OCI-LY1 (cell line): Measurements from ENCODE around the gene G6PD.

Experiments used
- H2AFZ ChIP-seq: fragments of 200-600 bp; sonication (generic), shearing (Covaris generic); 2 replicates; pipeline ENCODE4 v1.6.0; 2014; ENCODE audit warnings: antibody characterized with exemption, mild to moderate bottlenecking, low read length
- H3F3A ChIP-seq: fragments of 200-600 bp; sonication (generic), shearing (Covaris generic); 2 replicates; pipeline ENCODE4 v1.6.0; 2014; ENCODE audit warnings: mild to moderate bottlenecking, antibody characterized with exemption, low read length, moderate library complexity; ENCODE audit not compliant: insufficient read depth
- H3K27ac ChIP-seq: fragments of 200-600 bp; sonication (generic); 2 replicates; pipeline ENCODE4 v1.5.1; 2014; ENCODE audit warnings: low read length, mixed run types, mild to moderate bottlenecking, low read depth; ENCODE audit not compliant: poor library complexity, severe bottlenecking
- H3K27me3 ChIP-seq: fragments of 200-600 bp; sonication (generic); 2 replicates; pipeline ENCODE4 v1.6.0; 2014; ENCODE audit warnings: antibody characterized with exemption, mild to moderate bottlenecking, low read length, moderate library complexity; ENCODE audit not compliant: insufficient read depth
- H3K36me3 ChIP-seq: fragments of 200-600 bp; sonication (generic); 2 replicates; pipeline ENCODE4 v1.6.1; 2014; ENCODE audit warnings: mild to moderate bottlenecking, antibody characterized with exemption, low read length, moderate library complexity, mixed read lengths; ENCODE audit not compliant: insufficient read depth
- H3K4me1 ChIP-seq: fragments of 200-600 bp; sonication (generic); 2 replicates; pipeline ENCODE4 v1.5.1; 2014; ENCODE audit warnings: mild to moderate bottlenecking, low read length, moderate library complexity; ENCODE audit not compliant: insufficient read depth, severe bottlenecking
- H3K4me2 ChIP-seq: fragments of 200-600 bp; sonication (generic), shearing (Covaris generic); 2 replicates; pipeline ENCODE4 v1.6.1; 2014; ENCODE audit warnings: low read length
- H3K4me3 ChIP-seq: fragments of 200-600 bp; sonication (generic); 2 replicates; pipeline ENCODE4 v1.5.1; 2014; ENCODE audit warnings: low read length, low read depth, mild to moderate bottlenecking, mixed read lengths; ENCODE audit not compliant: poor library complexity, severe bottlenecking
- H3K79me2 ChIP-seq: fragments of 200-600 bp; shearing (Covaris generic); 2 replicates; pipeline ENCODE4 v1.6.1; 2016; ENCODE audit warnings: mixed run types, low read length, mixed read lengths; ENCODE audit not compliant: insufficient read depth
- H3K9ac ChIP-seq: fragments of 200-600 bp; sonication (generic), shearing (Covaris generic); 2 replicates; pipeline ENCODE4 v1.6.1; 2014; ENCODE audit warnings: mild to moderate bottlenecking, low read length, mixed read lengths
- H3K9me2 ChIP-seq: fragments of 200-600 bp; sonication (generic), shearing (Covaris generic); 2 replicates; pipeline ENCODE4 v1.6.1; 2014; ENCODE audit warnings: low read depth, mild to moderate bottlenecking, low read length, mixed read lengths
- H3K9me3 ChIP-seq: fragments of 200-600 bp; shearing (Covaris generic); 2 replicates; pipeline ENCODE4 v1.6.1; 2014; ENCODE audit warnings: low read length, mixed read lengths
- H4K20me1 ChIP-seq: fragments of 200-600 bp; sonication (generic), shearing (Covaris generic); 2 replicates; pipeline ENCODE4 v1.6.0; 2016; ENCODE audit warnings: mild to moderate bottlenecking, low read length; ENCODE audit not compliant: insufficient read depth
- EZH2 ChIP-seq: fragments of 200-600 bp; sonication (generic), shearing (Covaris generic); IDR thresholded peaks from 2 replicates; pipeline ENCODE4 v1.8.0; 2017; ENCODE audit warnings: borderline replicate concordance, mixed run types, mild to moderate bottlenecking, antibody characterized with exemption, low read length, moderate library complexity, mixed read lengths
- TF ChIP-seq, protein P1 (sequence below): fragments of 200-600 bp; sonication (generic), shearing (Covaris generic); IDR thresholded peaks from 2 replicates; pipeline ENCODE4 v1.5.1; 2017; ENCODE audit warnings: mild to moderate bottlenecking, antibody characterized with exemption, low read length, moderate library complexity, mixed read lengths

The G6PD gene

DNA sequence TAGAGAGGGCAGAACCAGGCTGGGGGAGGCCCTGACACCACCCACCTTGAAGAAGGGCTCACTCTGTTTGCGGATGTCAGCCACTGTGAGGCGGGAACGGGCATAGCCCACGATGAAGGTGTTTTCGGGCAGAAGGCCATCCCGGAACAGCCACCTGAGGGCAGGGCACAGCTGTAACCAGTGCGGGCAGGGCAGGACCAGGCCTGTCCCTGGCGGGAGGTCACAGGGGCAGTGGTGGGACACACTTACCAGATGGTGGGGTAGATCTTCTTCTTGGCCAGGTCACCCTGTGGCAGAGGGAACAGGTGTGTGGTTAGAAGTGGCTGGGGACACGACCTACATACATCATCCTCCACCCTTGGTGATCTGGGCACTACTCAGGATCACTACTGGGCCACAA, 10.8 kb downstream of the G6PD start:
- Histone ChIP-seq H3K4me1 (peaks cover 4% of the 10 kb centered on the region), H3K27me3 (no peaks in the 10 kb centered on the region), H3K79me2 (no peaks in the 10 kb centered on the region), H3K9ac (no peak overlapping the region), H4K20me1 (no peaks in the 10 kb centered on the region), H3K9me3 (no peaks in the 10 kb centered on the region), H3K4me2 (no peak overlapping the region), H3K36me3 (peaks cover 29% of the 10 kb centered on the region), H3K9me2 (no peaks in the 10 kb centered on the region), H3K4me3 (no peak overlapping the region), H3K27ac (no peak overlapping the region), H2AFZ (no peak overlapping the region), H3F3A (no peaks in the 10 kb centered on the region)
- no peak for TF ChIP-seq EZH2
- TF ChIP-seq, protein P1, sequence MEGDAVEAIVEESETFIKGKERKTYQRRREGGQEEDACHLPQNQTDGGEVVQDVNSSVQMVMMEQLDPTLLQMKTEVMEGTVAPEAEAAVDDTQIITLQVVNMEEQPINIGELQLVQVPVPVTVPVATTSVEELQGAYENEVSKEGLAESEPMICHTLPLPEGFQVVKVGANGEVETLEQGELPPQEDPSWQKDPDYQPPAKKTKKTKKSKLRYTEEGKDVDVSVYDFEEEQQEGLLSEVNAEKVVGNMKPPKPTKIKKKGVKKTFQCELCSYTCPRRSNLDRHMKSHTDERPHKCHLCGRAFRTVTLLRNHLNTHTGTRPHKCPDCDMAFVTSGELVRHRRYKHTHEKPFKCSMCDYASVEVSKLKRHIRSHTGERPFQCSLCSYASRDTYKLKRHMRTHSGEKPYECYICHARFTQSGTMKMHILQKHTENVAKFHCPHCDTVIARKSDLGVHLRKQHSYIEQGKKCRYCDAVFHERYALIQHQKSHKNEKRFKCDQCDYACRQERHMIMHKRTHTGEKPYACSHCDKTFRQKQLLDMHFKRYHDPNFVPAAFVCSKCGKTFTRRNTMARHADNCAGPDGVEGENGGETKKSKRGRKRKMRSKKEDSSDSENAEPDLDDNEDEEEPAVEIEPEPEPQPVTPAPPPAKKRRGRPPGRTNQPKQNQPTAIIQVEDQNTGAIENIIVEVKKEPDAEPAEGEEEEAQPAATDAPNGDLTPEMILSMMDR: no peak

DNA sequence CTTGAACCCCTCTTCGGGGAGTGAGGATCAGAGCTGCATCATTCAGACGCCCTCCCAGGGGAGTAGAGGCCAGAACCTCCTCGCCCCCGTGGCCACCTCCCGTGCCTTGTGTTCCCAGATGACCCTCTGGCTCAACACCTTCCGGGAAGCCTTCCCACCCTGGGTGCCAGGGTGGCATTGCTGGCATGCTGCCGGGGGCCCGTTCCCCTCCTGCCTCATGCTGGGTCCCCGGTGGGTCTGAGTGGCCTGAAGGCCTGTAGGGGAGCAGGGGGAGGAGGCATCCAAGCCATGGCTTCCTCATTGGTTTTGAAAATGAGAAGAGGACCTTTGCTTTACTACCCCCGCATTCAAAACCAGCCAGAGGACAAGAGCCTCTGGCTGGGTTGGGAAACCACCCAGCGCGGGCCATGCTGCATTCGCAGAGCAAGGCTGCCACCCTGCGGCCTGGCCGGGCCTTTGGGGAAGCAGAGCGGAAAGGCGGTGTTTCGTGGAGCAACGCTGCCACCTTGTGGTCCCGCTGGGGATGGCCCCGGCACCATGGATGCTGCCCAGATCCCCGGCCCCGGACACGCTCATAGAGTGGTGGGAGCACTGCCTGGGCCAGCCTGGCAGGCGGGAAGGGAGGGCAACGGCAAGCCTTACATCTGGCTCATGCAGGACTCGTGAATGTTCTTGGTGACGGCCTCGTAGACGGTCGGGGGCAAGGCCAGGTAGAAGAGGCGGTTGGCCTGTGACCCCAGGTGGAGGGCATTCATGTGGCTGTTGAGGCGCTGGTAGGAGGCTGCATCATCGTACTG, 11.9 kb downstream of the G6PD start:
- TF ChIP-seq, protein P1: peak; percentile 95
- TF ChIP-seq EZH2: no peak
- Histone ChIP-seq H3K27me3 (no peaks in the 10 kb centered on the region), H3K79me2 (no peaks in the 10 kb centered on the region), H3K9ac (peak overlapping the region; percentile 14; the same call in 1 of the 2 replicates), H4K20me1 (no peaks in the 10 kb centered on the region), H3K4me1 (peaks cover 4% of the 10 kb centered on the region), H2AFZ (no peak overlapping the region), H3K36me3 (peaks cover 29% of the 10 kb centered on the region), H3K4me2 (no peak overlapping the region), H3K4me3 (no peak overlapping the region), H3K27ac (no peak overlapping the region), H3K9me2 (no peaks in the 10 kb centered on the region), H3K9me3 (no peaks in the 10 kb centered on the region), H3F3A (no peaks in the 10 kb centered on the region)

DNA sequence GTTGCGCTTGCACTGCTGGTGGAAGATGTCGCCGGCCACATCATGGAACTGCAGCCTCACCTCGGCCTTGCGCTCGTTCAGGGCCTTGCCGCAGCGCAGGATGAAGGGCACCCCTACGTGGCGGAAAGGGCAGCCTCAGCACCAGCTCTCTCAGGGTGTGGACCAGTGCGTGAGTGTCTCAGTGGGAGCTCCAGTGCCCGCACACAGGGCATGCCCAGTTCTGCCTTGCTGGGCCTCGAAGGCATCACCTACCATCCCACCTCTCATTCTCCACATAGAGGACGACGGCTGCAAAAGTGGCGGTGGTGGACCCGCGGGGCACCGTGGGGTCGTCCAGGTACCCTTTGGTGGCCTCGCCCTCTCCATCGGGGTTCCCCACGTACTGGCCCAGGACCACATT, 14.0 kb downstream of the G6PD start:
- Histone ChIP-seq H3K27ac (no peak overlapping the region), H3K27me3 (no peaks in the 10 kb centered on the region), H3K9me2 (no peaks in the 10 kb centered on the region), H4K20me1 (no peaks in the 10 kb centered on the region), H3F3A (no peaks in the 10 kb centered on the region), H3K36me3 (peaks cover 29% of the 10 kb centered on the region), H3K9ac (no peak overlapping the region), H3K79me2 (no peaks in the 10 kb centered on the region), H3K4me3 (no peak overlapping the region), H3K4me2 (no peak overlapping the region), H2AFZ (no peak overlapping the region), H3K9me3 (no peaks in the 10 kb centered on the region), H3K4me1 (peaks cover 6% of the 10 kb centered on the region)
- TF ChIP-seq, protein P1: no peak
- no peak for TF ChIP-seq EZH2
